Measurements from ENCODE around the gene TRRAP.

Gene TRRAP

DNA sequence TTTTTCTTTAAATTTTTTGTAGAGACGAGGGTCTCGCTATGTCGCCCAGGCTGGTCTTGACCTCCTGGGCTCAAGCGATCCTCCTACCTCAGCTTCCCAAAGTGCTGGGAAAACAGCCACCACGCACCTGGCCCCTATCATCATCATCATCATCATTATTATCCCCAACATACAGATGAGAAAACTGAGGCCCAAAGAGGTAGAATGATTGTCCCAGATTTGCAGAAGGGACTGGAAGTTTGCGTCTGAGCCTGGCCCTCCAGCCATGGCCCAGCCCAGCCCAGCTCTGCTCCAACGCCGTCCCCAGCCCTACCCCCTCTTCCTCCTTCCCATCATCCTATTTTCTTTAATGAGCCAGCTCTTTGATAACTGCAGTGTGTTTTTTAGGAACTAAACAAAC is 43.4 kb upstream of the TRRAP start:
- Histone ChIP-seq H3K36me3 (ENCODE audit: low read depth) (no peaks in the 10 kb centered on the region), H3K4me1 (ENCODE audit: insufficient read depth, poor library complexity, severe bottlenecking) (no peaks in the 10 kb centered on the region), H3K27ac (ENCODE audit: poor library complexity, severe bottlenecking) (no peak overlapping the region), H3K9me3 (ENCODE audit: severe bottlenecking) (no peaks in the 10 kb centered on the region), H3K27me3 (ENCODE audit: insufficient read depth, poor library complexity, severe bottlenecking) (no peaks in the 10 kb centered on the region), H3K4me3 (ENCODE audit: severe bottlenecking) (no peak overlapping the region)
- TF ChIP-seq, protein P1, sequence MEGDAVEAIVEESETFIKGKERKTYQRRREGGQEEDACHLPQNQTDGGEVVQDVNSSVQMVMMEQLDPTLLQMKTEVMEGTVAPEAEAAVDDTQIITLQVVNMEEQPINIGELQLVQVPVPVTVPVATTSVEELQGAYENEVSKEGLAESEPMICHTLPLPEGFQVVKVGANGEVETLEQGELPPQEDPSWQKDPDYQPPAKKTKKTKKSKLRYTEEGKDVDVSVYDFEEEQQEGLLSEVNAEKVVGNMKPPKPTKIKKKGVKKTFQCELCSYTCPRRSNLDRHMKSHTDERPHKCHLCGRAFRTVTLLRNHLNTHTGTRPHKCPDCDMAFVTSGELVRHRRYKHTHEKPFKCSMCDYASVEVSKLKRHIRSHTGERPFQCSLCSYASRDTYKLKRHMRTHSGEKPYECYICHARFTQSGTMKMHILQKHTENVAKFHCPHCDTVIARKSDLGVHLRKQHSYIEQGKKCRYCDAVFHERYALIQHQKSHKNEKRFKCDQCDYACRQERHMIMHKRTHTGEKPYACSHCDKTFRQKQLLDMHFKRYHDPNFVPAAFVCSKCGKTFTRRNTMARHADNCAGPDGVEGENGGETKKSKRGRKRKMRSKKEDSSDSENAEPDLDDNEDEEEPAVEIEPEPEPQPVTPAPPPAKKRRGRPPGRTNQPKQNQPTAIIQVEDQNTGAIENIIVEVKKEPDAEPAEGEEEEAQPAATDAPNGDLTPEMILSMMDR (IDR thresholded peaks at IDR 0.05; ENCODE audit: poor library complexity, severe bottlenecking) = no peak
- ATAC-seq (ENCODE audit: low read depth) = no peak
- DNase-seq (ENCODE audit: low spot score) = no peak

- no peaks in the 10 kb centered on the region for H3K36me3 ChIP-seq (ENCODE audit: low read depth)
- no peaks in the 10 kb centered on the region for H3K9me3 ChIP-seq (ENCODE audit: severe bottlenecking)
- H3K4me3 ChIP-seq (ENCODE audit: severe bottlenecking) = no peak overlapping the region
- H3K4me1 ChIP-seq (ENCODE audit: insufficient read depth, poor library complexity, severe bottlenecking) = no peaks in the 10 kb centered on the region
- peak; percentile 54; the same call in 1 of the 3 replicates for ATAC-seq (ENCODE audit: low read depth)
- H3K27ac ChIP-seq (ENCODE audit: poor library complexity, severe bottlenecking) = no peak overlapping the region
- TF ChIP-seq, protein P1 (IDR thresholded peaks at IDR 0.05; ENCODE audit: poor library complexity, severe bottlenecking) = peak; percentile 73
- H3K27me3 ChIP-seq (ENCODE audit: insufficient read depth, poor library complexity, severe bottlenecking) = no peaks in the 10 kb centered on the region
- DNase-seq (ENCODE audit: low spot score) = no peak
Measured at GRCh38 chr7:98836811-98837629, 41.3 kb upstream of the TRRAP start.

DNA sequence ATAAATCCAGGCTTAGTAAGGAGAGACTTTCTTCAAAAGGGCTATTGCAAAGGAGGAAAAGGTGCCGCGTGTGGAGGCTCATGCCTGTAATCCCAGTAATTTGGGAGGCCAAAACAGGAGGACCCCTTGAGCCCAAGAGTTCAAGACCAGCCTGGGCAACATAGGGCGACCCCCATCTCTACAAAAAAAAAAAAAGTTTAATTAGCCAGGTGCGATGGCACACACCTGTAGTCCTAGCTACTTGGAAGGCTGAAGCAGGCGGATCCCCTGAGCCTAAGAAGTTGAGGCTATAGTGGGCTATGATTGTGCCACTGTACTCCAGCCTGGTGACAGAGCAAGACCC is 40.7 kb upstream of the TRRAP start:
- no peaks in the 10 kb centered on the region for H3K9me3 ChIP-seq (ENCODE audit: severe bottlenecking)
- no peak for DNase-seq (ENCODE audit: low spot score)
- H3K4me3 ChIP-seq (ENCODE audit: severe bottlenecking) = no peak overlapping the region
- no peaks in the 10 kb centered on the region for H3K27me3 ChIP-seq (ENCODE audit: insufficient read depth, poor library complexity, severe bottlenecking)
- H3K27ac ChIP-seq (ENCODE audit: poor library complexity, severe bottlenecking) = no peak overlapping the region
- TF ChIP-seq, protein P1 (IDR thresholded peaks at IDR 0.05; ENCODE audit: poor library complexity, severe bottlenecking) = no peak
- no peaks in the 10 kb centered on the region for H3K36me3 ChIP-seq (ENCODE audit: low read depth)
- H3K4me1 ChIP-seq (ENCODE audit: insufficient read depth, poor library complexity, severe bottlenecking) = no peaks in the 10 kb centered on the region
- ATAC-seq (ENCODE audit: low read depth) = no peak

DNA sequence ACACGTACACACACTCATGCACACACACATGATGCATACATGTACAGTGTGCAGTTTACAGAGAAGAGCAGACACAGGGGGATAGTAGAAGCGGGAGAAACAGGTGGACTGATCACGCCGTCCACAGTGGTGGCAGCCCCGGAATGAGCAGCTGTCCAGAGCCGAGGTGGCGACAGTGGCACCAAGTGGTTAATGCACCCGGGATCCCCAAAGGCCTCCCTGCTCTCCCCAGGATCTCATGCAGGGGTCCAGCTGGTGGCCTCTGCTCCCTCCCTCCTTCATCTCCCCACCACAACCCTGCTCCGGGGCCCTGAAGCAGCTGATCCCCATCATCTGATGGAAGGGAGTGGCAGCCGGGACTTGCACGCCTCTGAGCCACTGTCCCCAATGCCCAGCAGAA is 38.2 kb upstream of the TRRAP start:
- no peak for ATAC-seq (ENCODE audit: low read depth)
- TF ChIP-seq, protein P1 (IDR thresholded peaks at IDR 0.05; ENCODE audit: poor library complexity, severe bottlenecking) = no peak

DNA sequence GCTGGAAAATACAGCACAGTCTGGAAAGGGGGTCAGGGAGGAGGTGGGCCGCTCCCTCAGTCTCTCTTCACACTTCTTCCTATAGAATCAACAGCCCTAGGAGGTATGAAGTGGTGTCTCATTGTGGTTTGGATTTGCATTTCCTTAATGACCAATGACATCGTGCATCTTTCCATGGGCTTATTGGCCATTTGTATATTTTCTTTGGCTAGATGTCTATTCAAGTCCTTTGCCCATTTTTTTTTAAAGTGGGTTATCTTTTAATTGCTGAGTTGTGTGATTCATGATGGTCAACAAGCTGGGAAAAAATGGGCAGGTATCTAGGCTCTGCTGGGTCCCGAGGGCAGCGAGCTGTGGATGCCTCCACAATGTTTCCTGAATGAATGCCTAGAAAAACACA is 37.6 kb upstream of the TRRAP start:
- DNase-seq (ENCODE audit: low spot score) (no peak), ATAC-seq (ENCODE audit: low read depth) (no peak)
- Histone ChIP-seq H3K27ac (ENCODE audit: poor library complexity, severe bottlenecking) (no peak overlapping the region), H3K36me3 (ENCODE audit: low read depth) (no peaks in the 10 kb centered on the region), H3K9me3 (ENCODE audit: severe bottlenecking) (no peaks in the 10 kb centered on the region), H3K4me3 (ENCODE audit: severe bottlenecking) (no peak overlapping the region), H3K27me3 (ENCODE audit: insufficient read depth, poor library complexity, severe bottlenecking) (no peaks in the 10 kb centered on the region), H3K4me1 (ENCODE audit: insufficient read depth, poor library complexity, severe bottlenecking) (no peaks in the 10 kb centered on the region)
- TF ChIP-seq, protein P1 (IDR thresholded peaks at IDR 0.05; ENCODE audit: poor library complexity, severe bottlenecking) = no peak

More for the DNA sequence above, 38.2 kb upstream of the TRRAP start:
- DNase-seq (ENCODE audit: low spot score) = no peak
- Histone ChIP-seq H3K4me1 (ENCODE audit: insufficient read depth, poor library complexity, severe bottlenecking) (no peaks in the 10 kb centered on the region), H3K36me3 (ENCODE audit: low read depth) (no peaks in the 10 kb centered on the region), H3K27ac (ENCODE audit: poor library complexity, severe bottlenecking) (no peak overlapping the region), H3K9me3 (ENCODE audit: severe bottlenecking) (no peaks in the 10 kb centered on the region), H3K27me3 (ENCODE audit: insufficient read depth, poor library complexity, severe bottlenecking) (no peaks in the 10 kb centered on the region), H3K4me3 (ENCODE audit: severe bottlenecking) (no peak overlapping the region)

All from RWPE2 (cell line).